ENCODE results near the gene TTC39A.

DNA sequence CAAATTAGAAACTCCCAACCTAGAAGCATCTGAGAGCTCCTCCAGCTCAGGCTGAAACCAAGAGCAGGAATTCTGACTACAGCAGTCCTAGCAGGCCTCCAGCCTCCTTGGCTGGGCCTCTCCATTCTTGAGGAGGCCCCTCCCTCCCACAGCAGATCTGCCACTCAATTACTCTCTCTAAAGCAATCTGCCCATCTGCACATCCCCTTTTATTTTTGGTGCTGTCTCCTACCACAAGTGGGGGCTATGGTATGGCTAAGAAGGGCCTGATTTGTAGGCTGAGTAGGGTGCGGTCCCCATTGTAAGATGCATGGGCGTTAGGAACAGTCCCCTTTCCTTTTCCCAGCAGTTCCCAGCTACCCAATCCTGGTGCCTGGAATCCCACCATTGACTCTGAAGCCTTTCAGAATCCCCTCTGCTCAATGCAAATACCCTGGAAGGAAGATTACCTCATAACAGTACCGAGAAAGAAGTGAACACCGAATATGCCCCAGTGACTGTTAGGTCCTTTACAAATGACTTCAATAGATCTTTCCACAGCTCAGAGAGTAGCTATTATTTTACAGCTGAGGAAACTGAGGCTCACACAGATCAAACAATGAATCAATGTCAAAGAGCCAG, 11.6 kb upstream of the TTC39A start:
- TF ChIP-seq, protein P1, sequence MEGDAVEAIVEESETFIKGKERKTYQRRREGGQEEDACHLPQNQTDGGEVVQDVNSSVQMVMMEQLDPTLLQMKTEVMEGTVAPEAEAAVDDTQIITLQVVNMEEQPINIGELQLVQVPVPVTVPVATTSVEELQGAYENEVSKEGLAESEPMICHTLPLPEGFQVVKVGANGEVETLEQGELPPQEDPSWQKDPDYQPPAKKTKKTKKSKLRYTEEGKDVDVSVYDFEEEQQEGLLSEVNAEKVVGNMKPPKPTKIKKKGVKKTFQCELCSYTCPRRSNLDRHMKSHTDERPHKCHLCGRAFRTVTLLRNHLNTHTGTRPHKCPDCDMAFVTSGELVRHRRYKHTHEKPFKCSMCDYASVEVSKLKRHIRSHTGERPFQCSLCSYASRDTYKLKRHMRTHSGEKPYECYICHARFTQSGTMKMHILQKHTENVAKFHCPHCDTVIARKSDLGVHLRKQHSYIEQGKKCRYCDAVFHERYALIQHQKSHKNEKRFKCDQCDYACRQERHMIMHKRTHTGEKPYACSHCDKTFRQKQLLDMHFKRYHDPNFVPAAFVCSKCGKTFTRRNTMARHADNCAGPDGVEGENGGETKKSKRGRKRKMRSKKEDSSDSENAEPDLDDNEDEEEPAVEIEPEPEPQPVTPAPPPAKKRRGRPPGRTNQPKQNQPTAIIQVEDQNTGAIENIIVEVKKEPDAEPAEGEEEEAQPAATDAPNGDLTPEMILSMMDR (IDR thresholded peaks at IDR 0.05), result no peak
- no peak for TF ChIP-seq POLR2A (IDR thresholded peaks at IDR 0.05)
- no peak for TF ChIP-seq POLR2AphosphoS5 (IDR thresholded peaks at IDR 0.05)
- no peak for TF ChIP-seq EP300 (IDR thresholded peaks at IDR 0.05)
